Prostate gland (tissue), 2 donors: Measurements from ENCODE around the gene PHACTR2. TPM values are rescaled to one million over a fixed set of nuclear protein-coding genes. Genes with fewer than 3 reads are reported as not detected.
A peak's percentile ranks its signal among the peaks of the same experiment; 100 is the strongest.

Source experiments
- DNase-seq: peaks from one replicate; pipeline ENCODE4 v3.0.0-alpha.2; 2019; ENCODE audit warnings: low spot score
- H3K27ac ChIP-seq, 2 donors: fragments of 200-600 bp; sonication (generic); 2 replicates each; pipeline ENCODE4 v1.5.1; 2017 to 2019
- H3K27me3 ChIP-seq: fragments of 200-600 bp; sonication (generic); replicated peaks from 2 replicates; pipeline ENCODE4 v1.5.1; 2019; ENCODE audit not compliant: insufficient read depth
- H3K36me3 ChIP-seq, 2 donors: fragments of 200-600 bp; sonication (generic); 1 replicate in 1 of 2; 2 replicates in 1 of 2; pipeline versions ENCODE4 v1.5.1 to v1.8.1; 2017 to 2019
- H3K4me1 ChIP-seq: fragments of 200-600 bp; sonication (generic); replicated peaks from 2 replicates; pipeline ENCODE4 v1.5.1; 2019
- H3K4me3 ChIP-seq, 2 donors: fragments of 200-600 bp; sonication (generic); 2 replicates each; pipeline ENCODE4 v1.5.1; 2017 to 2019
- H3K9me3 ChIP-seq: fragments of 200-600 bp; sonication (generic); 2 replicates; pipeline ENCODE4 v1.5.1; 2017
- CTCF ChIP-seq, 4 experiments: fragments of 200-600 bp in 2 of 4; fragments of 450-650 bp in 2 of 4; sonication (generic) in 2 of 4; IDR thresholded peaks; 1 replicate in 3 of 4; 2 replicates in 1 of 4; pipeline ENCODE4 v1.5.1; 2016 to 2019; ENCODE audit warnings: antibody characterized with exemption in 4 of 4, mild to moderate bottlenecking in 2 of 4, moderate library complexity in 2 of 4
- POLR2A ChIP-seq: fragments of 450-650 bp; IDR thresholded peaks from one replicate; pipeline ENCODE4 v1.6.1; 2016; ENCODE audit warnings: antibody characterized with exemption, mild to moderate bottlenecking
- POLR2AphosphoS5 ChIP-seq: sonication (generic); formaldehyde crosslinking; IDR thresholded peaks from one replicate; pipeline ENCODE4 v1.6.1; 2017; ENCODE audit warnings: antibody characterized with exemption
- WGBS: methylation state at CpG from one replicate; pipeline ENCODE4 v1.1.5; 2018; 5-methylcytosine and 5-hydroxymethylcytosine counted together
- intact Hi-C: fragments of 100-400 bp; cut with DNase I; formaldehyde crosslinking; loops from one replicate; pipeline ENCODE4 v1.14.2; 2022
- total RNA-seq, 2 donors: library from RNA; depleted of rRNA; stranded (reverse); fragments of >200 nt; gene quantifications; one replicate each; pipeline ENCODE4 v1.1.0, GENCODE V29; 2016

Gene PHACTR2
- total RNA-seq, 2 donors from 2014 or later = 41.4 to 108 TPM

GRCh38 chr6:143682805-143683204 lies 5.0 kb downstream of the PHACTR2 start:
- no peak for DNase-seq
- no peak overlapping the region for H3K27ac ChIP-seq
- WGBS = 97% methylated on average over 3 of the region's 3 CpGs
- intact Hi-C loops = no loop called here
- no peaks in the 10 kb centered on the region for H3K27me3 ChIP-seq
- H3K4me1 ChIP-seq = no peaks in the 10 kb centered on the region
- no peaks in the 10 kb centered on the region for H3K36me3 ChIP-seq
- no peaks in the 10 kb centered on the region for H3K9me3 ChIP-seq
- TF ChIP-seq POLR2A = no peak
- TF ChIP-seq CTCF (IDR thresholded peaks at IDR 0.05) = no peak
- no peak for TF ChIP-seq POLR2AphosphoS5
- no peak overlapping the region for H3K4me3 ChIP-seq

- no peaks in the 10 kb centered on the region for H3K27me3 ChIP-seq
- H3K4me1 ChIP-seq = no peaks in the 10 kb centered on the region
- TF ChIP-seq POLR2A = no peak
- TF ChIP-seq CTCF (IDR thresholded peaks at IDR 0.05) = no peak
- TF ChIP-seq POLR2AphosphoS5 = no peak
- no peaks in the 10 kb centered on the region for H3K36me3 ChIP-seq
- no peak overlapping the region for H3K27ac ChIP-seq
- H3K4me3 ChIP-seq = no peak overlapping the region
- WGBS = 92% methylated on average over 1 of the region's 1 CpG
- DNase-seq = no peak
- intact Hi-C loops = no loop called here
- H3K9me3 ChIP-seq = no peaks in the 10 kb centered on the region
These were observed 6.7 kb downstream of the PHACTR2 start for GRCh38 chr6:143684486-143684885.

- TF ChIP-seq CTCF (IDR thresholded peaks at IDR 0.05) (no peak), POLR2AphosphoS5 (no peak)
- no peaks in the 10 kb centered on the region for H3K9me3 ChIP-seq
- H3K4me1 ChIP-seq = no peaks in the 10 kb centered on the region
- H3K4me3 ChIP-seq = no peak overlapping the region
- intact Hi-C loops = loop anchor here (5.0 kb wide), 1 partner anchor 87 kb away; no protein-coding TSS in a partner anchor
- WGBS = 98% methylated on average over 6 of the region's 6 CpGs
- no peak for DNase-seq
- H3K36me3 ChIP-seq = no peaks in the 10 kb centered on the region
- no peak overlapping the region for H3K27ac ChIP-seq
- H3K27me3 ChIP-seq = no peaks in the 10 kb centered on the region
These were observed 7.9 kb downstream of the PHACTR2 start for GRCh38 chr6:143685653-143686052.

- H3K4me1 ChIP-seq = no peaks in the 10 kb centered on the region
- H3K27ac ChIP-seq = peak overlapping the region; percentile 15 to 22
- no peak for DNase-seq
- TF ChIP-seq CTCF (IDR thresholded peaks at IDR 0.05) = no peak
- no peak for TF ChIP-seq POLR2AphosphoS5
- no peak for TF ChIP-seq POLR2A
- intact Hi-C loops = loop anchor here (5.0 kb wide), 1 partner anchor 85 kb away; no protein-coding TSS in a partner anchor
- WGBS = 39% methylated on average over 1 of the region's 1 CpG
- no peaks in the 10 kb centered on the region for H3K36me3 ChIP-seq
- H3K9me3 ChIP-seq = no peaks in the 10 kb centered on the region
- no peaks in the 10 kb centered on the region for H3K27me3 ChIP-seq
- no peak overlapping the region for H3K4me3 ChIP-seq
These were observed 9.8 kb downstream of the PHACTR2 start for GRCh38 chr6:143687591-143687990.

- Histone ChIP-seq H3K4me1 (no peaks in the 10 kb centered on the region), H3K27ac (no peak overlapping the region), H3K27me3 (no peaks in the 10 kb centered on the region), H3K9me3 (no peaks in the 10 kb centered on the region), H3K36me3 (no peaks in the 10 kb centered on the region), H3K4me3 (no peak overlapping the region)
- 93% methylated on average over 4 of the region's 4 CpGs for WGBS
- no peak for TF ChIP-seq POLR2A
- no peak for TF ChIP-seq CTCF (IDR thresholded peaks at IDR 0.05)
- TF ChIP-seq POLR2AphosphoS5 = no peak
- intact Hi-C loops = loop anchor here (5.0 kb wide), 1 partner anchor 84 kb away; no protein-coding TSS in a partner anchor
- no peak for DNase-seq
These were observed 10.9 kb downstream of the PHACTR2 start for GRCh38 chr6:143688681-143689080.
